ENCODE measurements around the gene CREB3L1. TPM values are rescaled to one million over a fixed set of nuclear protein-coding genes. Genes with fewer than 3 reads are reported as not detected.

CREB3L1 gene
- polyA plus RNA-seq, 1 donor from 2014 or later: not detected

DNA sequence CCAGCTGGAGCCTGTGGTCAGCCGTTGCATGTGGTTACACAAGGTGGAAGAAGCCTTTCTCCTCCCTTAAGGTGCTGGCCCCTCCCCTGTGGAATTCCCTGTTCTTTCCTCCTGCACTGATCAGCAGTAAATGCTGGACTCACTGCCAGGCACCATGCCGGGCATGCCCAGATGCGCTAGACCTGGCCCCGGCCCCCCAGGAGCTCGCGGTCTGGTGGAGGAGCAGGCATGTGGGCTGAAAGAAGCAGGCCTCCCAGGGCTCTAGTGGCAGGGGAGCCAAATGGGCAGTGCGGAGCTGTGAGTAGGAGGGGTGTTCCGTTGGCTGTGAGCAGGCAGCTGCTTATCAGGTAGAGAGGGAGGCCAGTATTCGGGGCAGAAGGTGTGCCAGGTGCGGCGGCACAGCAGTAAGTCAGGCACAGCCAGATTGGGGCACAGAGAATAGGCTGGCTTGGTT, 80.0 kb downstream of the CREB3L1 start:
- peak overlapping the region in 1 of 4 donors; percentile 76 for H3K4me3 Mint-ChIP-seq
- H3K4me1 Mint-ChIP-seq: peaks cover 14 to 21% (median 19%) of the 10 kb centered on the region in 3 donors
- no peaks in the 10 kb centered on the region for H3K36me3 Mint-ChIP-seq
- peak overlapping the region in 1 of 3 donors; percentile 23 for H3K27ac Mint-ChIP-seq
- H3K9me3 Mint-ChIP-seq: no peaks in the 10 kb centered on the region
- H3K27me3 Mint-ChIP-seq: no peaks in the 10 kb centered on the region

DNA sequence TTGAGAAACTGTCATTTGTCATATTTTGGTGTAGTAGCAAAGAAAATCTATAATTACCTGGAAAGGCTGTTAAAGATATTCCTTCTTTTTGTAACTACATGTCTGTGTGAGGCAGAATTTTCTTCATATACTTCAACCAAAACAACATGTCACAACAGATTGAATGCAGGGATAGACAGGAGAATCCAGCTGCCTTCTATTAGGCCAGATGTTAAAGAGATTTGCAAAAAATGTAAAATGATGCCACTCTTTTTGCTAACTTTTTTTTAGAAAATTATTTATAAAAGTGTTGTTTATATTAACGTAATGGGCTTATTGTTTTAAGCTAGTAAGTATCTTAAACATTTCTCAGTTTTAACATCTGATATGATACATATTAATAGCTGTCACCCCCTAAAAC, 82.5 kb downstream of the CREB3L1 start:
- Mint-ChIP-seq H3K36me3 (no peaks in the 10 kb centered on the region), H3K9me3 (no peaks in the 10 kb centered on the region), H3K4me3 (peak overlapping the region in 1 of 4 donors; percentile 32), H3K27me3 (no peaks in the 10 kb centered on the region), H3K4me1 (peaks cover 10 to 18% (median 11%) of the 10 kb centered on the region in 3 donors), H3K27ac (no peak overlapping the region)

DNA sequence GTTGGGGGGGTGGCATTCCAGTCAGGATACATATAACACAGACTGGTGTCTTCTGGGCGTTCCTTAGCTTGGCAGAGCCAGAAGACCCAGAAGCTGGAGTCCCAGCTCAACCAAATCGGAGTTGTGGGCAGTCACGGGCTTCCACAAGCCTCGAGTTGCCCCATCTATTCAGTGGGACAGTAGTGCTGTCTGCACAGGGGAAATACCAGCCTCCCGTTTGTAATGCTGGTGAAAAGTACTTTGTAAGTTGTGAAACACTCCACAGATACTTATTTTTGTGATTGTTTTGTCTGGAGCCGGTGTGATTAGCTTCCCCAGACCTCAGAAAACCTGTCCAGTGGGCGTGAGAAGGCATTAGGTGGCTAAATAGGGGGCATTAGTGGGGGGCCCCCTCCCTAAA, 83.4 kb downstream of the CREB3L1 start:
- Mint-ChIP-seq H3K4me3 (peak overlapping the region; percentile 77 to 92 (median 84)), H3K4me1 (peaks cover 10 to 18% (median 11%) of the 10 kb centered on the region in 3 donors), H3K27me3 (no peaks in the 10 kb centered on the region), H3K9me3 (no peaks in the 10 kb centered on the region), H3K27ac (peak overlapping the region in 2 of 3 donors; percentile 16 to 86), H3K36me3 (no peaks in the 10 kb centered on the region)

DNA sequence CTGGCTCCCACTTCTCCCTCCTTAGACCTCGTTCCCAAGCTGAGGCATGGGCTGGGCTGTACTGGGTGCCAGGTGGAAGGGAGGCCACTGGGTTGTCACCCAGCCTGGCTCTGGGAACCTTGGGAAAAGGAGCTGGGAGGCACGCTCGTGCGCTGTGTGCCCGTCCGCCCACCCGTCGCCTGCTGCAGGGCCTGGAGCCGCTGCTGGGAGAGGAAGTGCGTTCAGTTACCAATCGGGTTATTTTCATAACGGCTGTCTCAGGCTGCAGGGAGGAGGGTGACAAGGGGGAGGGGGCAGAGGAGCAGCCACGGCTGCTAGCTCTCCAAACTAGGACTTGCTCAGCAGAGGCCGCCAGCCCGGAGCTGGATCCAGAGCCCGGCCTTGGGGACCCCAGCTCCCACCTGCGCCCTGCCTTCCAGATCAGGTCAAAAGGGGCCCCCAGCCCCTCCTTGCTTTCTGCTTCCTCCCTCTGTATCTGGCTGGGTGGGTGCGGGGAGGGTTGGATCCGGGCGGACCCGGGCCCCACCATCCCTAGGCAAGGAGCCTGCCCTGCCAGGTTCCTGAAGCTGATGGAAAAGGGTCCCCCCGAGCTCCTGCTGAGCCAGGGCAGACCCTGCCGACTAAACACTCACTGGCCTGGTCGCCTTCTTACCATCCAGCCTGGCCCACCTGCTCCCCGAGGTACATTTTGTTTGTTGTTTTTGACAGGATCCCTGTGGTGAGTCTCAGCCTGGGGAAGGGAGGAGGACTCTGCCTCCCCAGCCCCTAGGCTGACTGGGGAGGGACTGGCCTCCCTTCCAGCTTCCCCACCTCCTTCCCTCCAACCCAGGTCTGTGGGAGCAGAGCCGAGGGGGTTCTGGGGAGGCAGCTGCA, 84.1 kb downstream of the CREB3L1 start:
- Mint-ChIP-seq H3K4me1 (peaks cover 10 to 16% (median 11%) of the 10 kb centered on the region in 3 donors), H3K27me3 (no peaks in the 10 kb centered on the region), H3K9me3 (no peaks in the 10 kb centered on the region), H3K27ac (peak overlapping the region in 2 of 3 donors; percentile 16 to 86), H3K4me3 (peak overlapping the region; percentile 77 to 92 (median 84)), H3K36me3 (no peaks in the 10 kb centered on the region)

DNA sequence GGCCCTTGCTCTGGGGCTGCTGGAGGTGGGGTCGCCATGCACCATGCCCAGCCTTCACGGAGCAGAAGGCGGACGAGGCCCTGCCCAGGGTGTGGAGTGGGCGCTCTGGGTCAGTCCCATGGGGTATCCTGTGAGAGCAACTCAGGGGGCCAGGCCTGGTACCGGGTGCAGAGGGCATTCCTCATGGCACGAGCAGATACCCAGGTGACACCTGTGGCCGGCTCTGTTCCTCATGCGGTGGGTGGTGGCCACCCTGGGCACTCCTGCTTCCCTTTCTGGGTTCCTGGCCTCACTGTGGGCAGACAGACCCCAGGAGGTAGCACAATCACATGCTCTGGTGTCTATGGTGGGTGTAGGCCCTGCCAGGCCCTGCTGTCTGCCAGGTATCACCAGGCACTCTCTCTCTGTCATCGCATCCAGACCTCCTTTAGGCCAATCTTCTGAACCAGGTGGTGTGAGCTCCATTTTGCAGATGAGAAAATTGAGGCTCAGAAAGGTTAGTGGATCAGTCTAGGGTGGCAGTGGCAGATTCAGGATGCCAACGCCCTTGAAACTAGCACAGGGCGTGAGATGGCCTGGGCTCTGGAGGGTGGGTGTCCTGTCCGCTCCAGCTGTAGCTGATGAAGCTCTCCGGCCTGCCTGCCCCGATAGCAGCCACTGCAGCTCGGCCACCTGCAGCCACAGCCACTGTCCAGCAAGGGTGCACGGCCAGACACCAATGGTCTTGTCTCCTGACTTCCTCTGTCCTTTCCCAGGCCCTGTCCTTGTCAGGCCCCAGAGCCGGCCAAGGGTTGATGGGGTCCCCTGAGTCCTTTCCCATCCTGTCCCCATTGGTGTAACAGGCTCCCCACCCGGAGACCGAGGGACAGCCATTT, 84.9 kb downstream of the CREB3L1 start:
- H3K36me3 Mint-ChIP-seq: no peaks in the 10 kb centered on the region

DNA sequence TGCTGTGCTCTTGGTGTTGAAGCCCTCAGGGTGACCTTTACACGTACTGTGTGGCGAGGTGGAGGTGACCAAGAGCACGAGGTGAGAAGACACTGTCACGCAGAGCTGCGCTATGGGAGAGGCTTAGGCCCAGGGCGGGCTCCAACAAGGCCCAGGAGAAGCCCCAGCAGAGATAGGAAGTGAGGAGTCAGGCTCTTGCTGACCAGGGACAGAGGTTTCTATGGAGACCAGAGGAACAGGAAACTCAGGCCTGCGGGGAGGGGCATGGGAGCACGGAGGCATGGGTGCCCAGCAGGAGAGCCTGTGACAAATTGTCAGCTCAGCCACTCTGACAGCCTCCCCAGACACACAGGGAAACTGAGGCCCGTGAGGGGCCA, 85.6 kb downstream of the CREB3L1 start:
- no peak overlapping the region for H3K27ac Mint-ChIP-seq
- H3K4me3 Mint-ChIP-seq: peak overlapping the region in 1 of 4 donors; percentile 45
- H3K4me1 Mint-ChIP-seq: peaks cover 11% of the 10 kb centered on the region in 3 donors
- H3K9me3 Mint-ChIP-seq: no peaks in the 10 kb centered on the region
- no peaks in the 10 kb centered on the region for H3K36me3 Mint-ChIP-seq
- H3K27me3 Mint-ChIP-seq: no peaks in the 10 kb centered on the region

More for the DNA sequence above, 84.9 kb downstream of the CREB3L1 start:
- Mint-ChIP-seq H3K4me1 (peaks cover 11 to 13% (median 12%) of the 10 kb centered on the region in 3 donors), H3K27me3 (no peaks in the 10 kb centered on the region), H3K4me3 (peak overlapping the region in 1 of 4 donors; percentile 60), H3K27ac (no peak overlapping the region), H3K9me3 (no peaks in the 10 kb centered on the region)

DNA sequence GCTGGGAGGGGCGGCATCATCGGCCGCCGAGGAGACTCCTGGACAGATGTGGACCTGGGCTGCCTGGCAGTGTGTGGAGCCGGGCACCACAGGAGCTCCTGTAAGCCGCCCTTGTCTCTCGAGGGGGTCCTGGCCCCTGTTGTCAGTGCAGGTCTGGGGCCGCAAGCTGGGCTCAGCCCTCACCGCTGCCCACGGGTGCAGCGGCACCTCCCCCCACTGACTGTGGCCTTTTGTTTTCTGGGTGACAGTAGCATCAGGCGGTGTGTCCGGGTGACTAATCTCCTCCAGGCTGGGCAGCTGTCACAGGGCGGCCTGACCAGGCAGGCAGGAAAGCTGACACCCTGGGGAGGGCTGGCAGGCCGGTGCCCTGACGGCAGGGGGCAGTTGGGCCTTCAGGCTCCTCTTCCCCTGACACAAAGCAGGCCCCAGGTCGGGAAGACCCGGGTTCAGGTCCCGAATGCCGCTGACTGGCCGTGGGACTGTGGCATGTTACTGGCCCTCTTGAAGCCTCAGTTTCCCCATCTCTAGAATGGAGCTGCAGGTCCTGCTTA, 86.1 kb downstream of the CREB3L1 start:
- Mint-ChIP-seq H3K4me1 (peaks cover 7 to 11% (median 11%) of the 10 kb centered on the region in 3 donors), H3K27ac (no peak overlapping the region), H3K27me3 (no peaks in the 10 kb centered on the region), H3K9me3 (no peaks in the 10 kb centered on the region), H3K36me3 (no peaks in the 10 kb centered on the region), H3K4me3 (no peak overlapping the region)

DNA sequence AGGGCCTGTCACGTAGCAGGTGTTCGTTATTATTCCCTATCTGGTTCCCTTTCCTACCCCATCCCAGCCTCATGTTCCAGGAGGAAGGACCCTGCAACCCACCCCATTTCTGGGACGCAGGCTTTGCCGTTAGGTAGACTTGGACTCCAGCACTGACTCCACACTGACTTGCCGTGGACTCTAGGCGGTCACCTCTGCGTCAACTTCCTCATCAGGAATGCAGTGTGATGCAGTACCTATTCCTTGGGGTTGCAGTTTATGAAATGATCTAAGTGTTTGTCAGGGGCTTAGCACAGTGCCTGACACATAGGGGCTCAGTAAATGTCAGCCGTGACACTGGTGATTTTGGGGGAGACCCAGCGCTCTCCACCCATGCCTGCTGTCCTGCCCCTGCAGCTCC, 86.6 kb downstream of the CREB3L1 start:
- H3K4me3 Mint-ChIP-seq: no peak overlapping the region
- peaks cover 7 to 11% (median 11%) of the 10 kb centered on the region in 3 donors for H3K4me1 Mint-ChIP-seq
- no peaks in the 10 kb centered on the region for H3K36me3 Mint-ChIP-seq
- peak overlapping the region in 1 of 3 donors; percentile 64 for H3K27ac Mint-ChIP-seq
- no peaks in the 10 kb centered on the region for H3K9me3 Mint-ChIP-seq
- no peaks in the 10 kb centered on the region for H3K27me3 Mint-ChIP-seq

DNA sequence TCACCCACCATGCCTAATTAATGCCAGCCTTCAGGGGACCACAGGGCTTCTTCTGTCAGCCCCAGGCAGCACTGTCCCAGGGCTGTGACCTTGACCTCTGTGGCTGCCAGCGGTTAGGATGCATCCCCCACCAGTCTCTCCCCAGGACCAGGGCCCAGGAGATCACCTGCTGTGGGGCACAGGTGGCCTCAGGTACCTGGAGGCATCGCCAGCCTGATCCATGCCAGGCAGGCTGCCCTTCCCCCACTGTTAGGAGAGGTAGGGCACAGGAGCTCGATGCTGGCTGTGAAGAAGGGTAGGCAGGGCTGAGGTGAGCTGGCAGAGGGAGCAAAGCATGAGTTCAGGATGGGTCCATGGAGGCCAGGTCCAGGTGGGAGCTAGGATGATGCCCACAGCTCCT, 87.3 kb downstream of the CREB3L1 start:
- no peaks in the 10 kb centered on the region for H3K27me3 Mint-ChIP-seq
- H3K4me1 Mint-ChIP-seq: peaks cover 7 to 15% (median 11%) of the 10 kb centered on the region in 3 donors
- no peak overlapping the region for H3K4me3 Mint-ChIP-seq
- no peaks in the 10 kb centered on the region for H3K9me3 Mint-ChIP-seq
- H3K27ac Mint-ChIP-seq: no peak overlapping the region
- H3K36me3 Mint-ChIP-seq: no peaks in the 10 kb centered on the region

DNA sequence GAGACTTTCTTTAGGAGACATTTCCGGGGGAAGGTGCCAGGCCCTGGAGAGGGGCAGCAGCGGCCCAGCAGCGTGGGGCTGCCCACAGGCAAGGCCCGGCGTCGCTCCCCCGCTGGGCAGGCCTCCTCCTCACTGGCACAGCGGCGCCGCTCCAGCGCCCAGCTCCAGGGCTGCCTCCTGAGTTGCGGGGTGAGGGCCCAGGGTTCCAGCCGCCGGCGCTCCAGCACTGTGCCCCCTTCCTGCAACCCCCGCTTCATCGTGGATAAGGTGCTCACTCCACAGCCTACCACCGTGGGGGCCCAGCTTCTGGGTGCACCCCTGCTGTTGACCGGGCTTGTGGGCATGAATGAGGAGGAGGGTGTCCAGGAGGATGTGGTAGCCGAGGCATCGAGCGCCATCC, 88.8 kb downstream of the CREB3L1 start:
- no peaks in the 10 kb centered on the region for H3K9me3 Mint-ChIP-seq
- H3K36me3 Mint-ChIP-seq: no peaks in the 10 kb centered on the region
- no peak overlapping the region for H3K27ac Mint-ChIP-seq
- H3K4me1 Mint-ChIP-seq: peaks cover under 1 to 10% (median 6%) of the 10 kb centered on the region in 3 donors
- H3K4me3 Mint-ChIP-seq: no peak overlapping the region
- no peaks in the 10 kb centered on the region for H3K27me3 Mint-ChIP-seq

DNA sequence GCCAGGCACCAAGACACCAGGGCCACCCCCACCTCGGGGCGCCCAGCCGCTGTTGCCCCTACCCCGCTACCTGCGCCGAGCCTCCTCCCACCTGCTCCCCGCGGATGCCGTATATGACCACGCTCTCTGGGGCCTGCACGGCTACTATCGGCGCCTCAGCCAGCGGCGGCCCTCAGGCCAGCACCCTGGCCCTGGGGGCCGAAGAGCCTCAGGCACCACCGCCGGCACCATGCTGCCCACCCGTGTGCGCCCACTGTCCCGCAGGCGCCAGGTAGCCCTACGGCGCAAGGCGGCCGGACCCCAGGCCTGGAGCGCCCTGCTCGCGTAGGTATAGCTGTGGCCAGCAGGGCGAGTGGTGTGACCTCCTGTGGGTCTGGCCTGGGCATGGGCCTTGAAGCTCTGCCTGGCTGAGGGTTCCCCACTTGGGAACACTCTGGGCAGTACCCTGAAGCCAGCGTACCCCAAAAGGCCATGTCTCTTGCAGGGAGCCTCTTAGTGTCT, 89.2 kb downstream of the CREB3L1 start:
- peaks cover 0 to 8% (median 5%) of the 10 kb centered on the region in 3 donors for H3K4me1 Mint-ChIP-seq
- no peaks in the 10 kb centered on the region for H3K27me3 Mint-ChIP-seq
- no peak overlapping the region for H3K4me3 Mint-ChIP-seq
- no peaks in the 10 kb centered on the region for H3K9me3 Mint-ChIP-seq
- H3K27ac Mint-ChIP-seq: no peak overlapping the region
- H3K36me3 Mint-ChIP-seq: no peaks in the 10 kb centered on the region

DNA sequence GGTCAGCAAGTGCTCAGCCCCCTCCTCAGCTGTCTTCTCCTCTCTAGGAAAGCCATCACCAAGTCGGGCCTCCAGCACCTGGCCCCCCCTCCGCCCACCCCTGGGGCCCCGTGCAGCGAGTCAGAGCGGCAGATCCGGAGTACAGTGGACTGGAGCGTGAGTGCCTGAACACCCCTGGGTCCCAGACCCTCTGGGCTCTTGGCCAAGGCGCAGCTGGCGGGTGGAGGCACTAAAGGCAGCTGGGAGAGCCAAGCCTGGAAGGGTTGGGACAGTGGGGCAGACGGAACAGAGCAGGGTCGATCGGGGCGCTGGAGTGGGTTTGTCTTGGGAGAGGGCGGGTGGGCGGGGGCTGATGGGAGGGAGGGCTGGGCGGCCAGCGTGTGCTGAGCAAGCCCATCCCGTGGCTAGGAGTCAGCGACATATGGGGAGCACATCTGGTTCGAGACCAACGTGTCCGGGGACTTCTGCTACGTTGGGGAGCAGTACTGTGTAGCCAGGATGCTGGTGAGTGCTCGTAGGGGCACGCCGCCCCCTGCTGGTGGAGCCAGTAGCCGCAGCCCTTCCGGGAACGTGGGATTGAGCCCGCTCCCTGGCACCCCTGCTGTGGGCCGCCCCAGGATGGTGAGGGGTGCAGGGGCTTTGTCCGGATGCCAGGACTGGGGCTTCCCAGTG, 89.9 kb downstream of the CREB3L1 start:
- Mint-ChIP-seq H3K36me3 (no peaks in the 10 kb centered on the region), H3K9me3 (no peaks in the 10 kb centered on the region), H3K4me3 (no peak overlapping the region), H3K27me3 (no peaks in the 10 kb centered on the region), H3K4me1 (peaks cover 0 to 7% (median 3%) of the 10 kb centered on the region in 3 donors), H3K27ac (no peak overlapping the region)

DNA sequence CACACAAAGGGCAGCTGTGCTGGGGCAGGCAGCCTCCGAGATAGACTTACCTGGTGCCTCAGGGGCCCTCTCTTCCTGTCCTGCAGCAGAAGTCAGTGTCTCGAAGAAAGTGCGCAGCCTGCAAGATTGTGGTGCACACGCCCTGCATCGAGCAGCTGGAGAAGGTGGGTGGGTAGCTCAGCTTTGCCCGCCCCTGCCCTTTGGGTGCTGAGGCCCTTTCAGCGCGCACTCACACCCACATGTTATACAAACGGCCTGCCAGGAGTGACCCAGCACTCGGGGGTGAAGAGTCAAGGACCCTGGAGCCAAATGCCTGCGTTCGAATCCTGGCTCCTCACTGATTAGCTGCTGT, 90.4 kb downstream of the CREB3L1 start:
- H3K4me1 Mint-ChIP-seq: peaks cover 0 to 5% (median 3%) of the 10 kb centered on the region in 3 donors
- H3K36me3 Mint-ChIP-seq: no peaks in the 10 kb centered on the region
- H3K9me3 Mint-ChIP-seq: no peaks in the 10 kb centered on the region
- H3K4me3 Mint-ChIP-seq: no peak overlapping the region
- no peak overlapping the region for H3K27ac Mint-ChIP-seq
- no peaks in the 10 kb centered on the region for H3K27me3 Mint-ChIP-seq

DNA sequence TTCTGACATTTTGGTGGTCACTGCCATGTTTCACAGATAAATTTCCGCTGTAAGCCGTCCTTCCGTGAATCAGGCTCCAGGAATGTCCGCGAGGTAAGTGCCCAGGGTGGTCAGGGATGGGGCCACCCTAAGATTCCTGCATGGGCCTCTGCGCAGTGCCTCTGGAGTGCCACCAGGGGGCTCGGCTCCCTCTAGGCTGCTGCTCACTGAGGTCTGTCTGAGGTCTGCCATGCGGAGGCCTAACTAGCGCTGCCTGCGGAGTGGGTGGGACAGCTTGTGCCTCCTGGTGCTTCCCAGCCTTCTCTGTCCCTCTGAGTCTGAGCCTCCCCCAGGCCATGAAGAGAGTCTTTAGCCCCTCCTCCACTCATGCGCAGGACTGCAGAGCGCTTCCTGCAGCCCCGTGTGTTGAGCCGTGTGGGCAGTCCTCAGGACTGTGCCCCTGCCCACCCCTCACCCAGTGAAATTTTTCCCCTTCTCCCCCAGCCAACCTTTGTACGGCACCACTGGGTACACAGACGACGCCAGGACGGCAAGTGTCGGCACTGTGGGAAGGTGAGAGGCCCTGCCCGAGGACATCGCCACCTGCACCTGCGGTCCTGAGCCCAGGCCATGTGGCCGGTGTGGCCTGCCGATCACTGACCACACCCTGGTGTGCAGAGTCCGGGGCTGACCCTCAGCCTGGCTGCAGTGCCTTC, 92.1 kb downstream of the CREB3L1 start:
- Mint-ChIP-seq H3K27me3 (no peaks in the 10 kb centered on the region), H3K4me3 (no peak overlapping the region), H3K9me3 (no peaks in the 10 kb centered on the region), H3K36me3 (no peaks in the 10 kb centered on the region), H3K27ac (peak overlapping the region in 1 of 3 donors; percentile 39), H3K4me1 (peaks cover 0 to 5% (median 3%) of the 10 kb centered on the region in 3 donors)

Data from IgD-negative memory B cell (primary cell).